GM12874 (cell line): ENCODE data around the gene KIAA2012.

Experiments used
- CTCF ChIP-seq: IDR thresholded peaks from 2 replicates; pipeline ENCODE4 v1.5.1; 2011; ENCODE audit warnings: low read depth, mild to moderate bottlenecking, control low read depth, low read length, moderate library complexity; ENCODE audit not compliant: insufficient read depth

KIAA2012 gene

GRCh38 chr2:202067589-202067988 lies 5.5 kb upstream of the KIAA2012 start:
- no peak for TF ChIP-seq CTCF

GRCh38 chr2:202069170-202070067 lies 3.6 kb upstream of the KIAA2012 start:
- TF ChIP-seq CTCF = no peak

DNA sequence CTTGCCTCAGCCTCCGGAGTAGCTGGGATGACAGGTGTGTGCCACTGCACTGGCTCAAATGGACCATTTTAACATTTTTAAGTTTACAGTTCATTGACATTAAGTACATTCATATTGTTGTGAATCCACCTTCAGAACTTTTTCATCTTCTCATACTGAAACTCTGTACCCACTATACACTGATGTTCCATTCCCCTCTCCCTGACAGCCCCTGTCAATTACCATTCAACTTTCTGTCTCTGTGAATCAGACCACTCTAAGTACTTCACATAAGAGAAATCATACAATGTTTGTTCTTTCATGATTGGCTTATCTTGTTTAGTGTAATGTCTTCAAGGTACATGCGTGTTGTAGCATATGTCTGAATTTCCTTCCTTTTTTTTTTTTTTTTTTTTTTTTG lies 1.9 kb upstream of the KIAA2012 start:
- TF ChIP-seq CTCF = no peak

DNA sequence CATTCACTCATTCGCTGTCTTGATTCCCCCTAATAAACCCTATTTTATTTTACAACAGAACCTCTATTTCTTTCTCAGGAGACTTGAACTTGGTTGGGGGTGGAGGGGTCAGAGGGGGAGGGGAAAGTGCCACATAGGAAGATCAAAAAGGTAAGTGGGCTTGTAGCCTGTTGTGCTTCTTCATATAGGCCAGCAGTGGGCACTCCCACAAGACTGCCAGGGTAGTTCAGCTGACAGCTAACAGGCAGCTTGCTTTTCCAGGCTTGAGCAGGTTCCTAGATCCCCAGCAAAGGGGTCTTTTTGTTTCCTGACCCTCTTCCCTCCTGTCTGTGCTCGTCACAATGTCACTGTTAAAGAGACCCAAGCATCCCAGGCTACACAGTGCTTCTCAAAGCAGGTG lies 829 bp upstream of the KIAA2012 start:
- TF ChIP-seq CTCF = peak; percentile 37

DNA sequence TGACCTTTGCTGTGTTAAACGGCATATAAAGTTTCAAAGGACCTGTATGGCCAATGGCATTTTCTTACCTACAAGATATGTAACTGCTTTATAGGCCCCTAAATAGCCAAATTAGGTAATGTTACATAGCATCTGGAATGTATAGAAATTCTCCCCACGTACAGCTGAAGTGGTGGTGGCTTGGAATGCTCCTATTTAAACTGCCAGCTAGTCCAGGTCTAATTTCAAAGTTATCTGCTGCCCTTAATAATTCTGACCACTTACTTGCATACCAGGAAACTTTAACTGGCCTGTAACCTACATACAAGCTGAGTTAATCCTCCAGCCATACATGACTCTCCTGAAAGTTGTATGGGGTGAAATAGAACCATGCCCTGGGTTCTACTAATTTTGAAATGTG lies 1.3 kb downstream of the KIAA2012 start:
- no peak for TF ChIP-seq CTCF

DNA sequence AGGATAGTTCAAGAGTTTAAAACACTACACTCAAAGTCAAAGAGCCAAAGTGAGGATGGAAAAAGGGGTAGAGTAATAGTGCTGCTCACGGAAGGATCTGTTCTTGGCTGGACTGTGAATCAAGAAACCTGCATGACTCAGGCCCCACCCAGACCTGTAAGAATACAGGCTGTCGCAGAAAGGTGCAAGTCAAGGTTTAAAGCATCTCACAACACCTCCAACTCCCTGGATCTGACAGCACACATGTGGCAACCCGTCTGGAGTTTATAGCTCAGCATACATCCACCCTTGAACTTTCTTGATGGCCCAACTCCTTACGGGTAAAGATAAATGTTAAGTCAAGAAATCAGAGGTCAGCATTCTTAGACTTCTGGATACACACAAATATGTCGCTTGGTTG lies 6.3 kb downstream of the KIAA2012 start:
- TF ChIP-seq CTCF = no peak

DNA sequence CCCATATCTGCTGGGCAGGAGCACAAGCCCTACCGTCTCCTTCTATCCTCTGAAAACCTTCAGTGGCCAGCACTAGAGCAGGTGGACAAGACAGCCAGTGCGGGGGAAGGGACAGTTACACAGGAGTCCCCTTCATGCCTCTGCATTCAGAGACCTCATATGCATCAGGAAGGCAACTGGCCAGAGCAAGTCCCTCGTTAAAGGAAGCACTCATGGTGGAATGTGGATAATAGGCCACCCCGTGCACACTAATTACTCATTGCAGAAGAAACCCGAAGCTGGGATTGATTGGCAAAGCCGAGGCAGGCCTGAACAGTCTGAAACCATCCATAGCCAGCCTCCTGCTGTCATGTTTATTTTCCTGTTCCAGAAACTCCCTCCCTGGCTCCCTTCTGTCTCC lies 11.2 kb downstream of the KIAA2012 start:
- no peak for TF ChIP-seq CTCF

- no peak for TF ChIP-seq CTCF
These were observed 15.7 kb downstream of the KIAA2012 start for GRCh38 chr2:202088777-202089176.
